ENCODE data around the gene COMTD1. TPM values are rescaled to one million over a fixed set of nuclear protein-coding genes. Genes with fewer than 3 reads are reported as not detected.

Gene COMTD1
- total and polyA plus RNA-seq, 2 of the 8 experiments (the other 6 are each of a cell fraction or from before 2014, with no cell fraction given) = 31.9 to 42.4 TPM

DNA sequence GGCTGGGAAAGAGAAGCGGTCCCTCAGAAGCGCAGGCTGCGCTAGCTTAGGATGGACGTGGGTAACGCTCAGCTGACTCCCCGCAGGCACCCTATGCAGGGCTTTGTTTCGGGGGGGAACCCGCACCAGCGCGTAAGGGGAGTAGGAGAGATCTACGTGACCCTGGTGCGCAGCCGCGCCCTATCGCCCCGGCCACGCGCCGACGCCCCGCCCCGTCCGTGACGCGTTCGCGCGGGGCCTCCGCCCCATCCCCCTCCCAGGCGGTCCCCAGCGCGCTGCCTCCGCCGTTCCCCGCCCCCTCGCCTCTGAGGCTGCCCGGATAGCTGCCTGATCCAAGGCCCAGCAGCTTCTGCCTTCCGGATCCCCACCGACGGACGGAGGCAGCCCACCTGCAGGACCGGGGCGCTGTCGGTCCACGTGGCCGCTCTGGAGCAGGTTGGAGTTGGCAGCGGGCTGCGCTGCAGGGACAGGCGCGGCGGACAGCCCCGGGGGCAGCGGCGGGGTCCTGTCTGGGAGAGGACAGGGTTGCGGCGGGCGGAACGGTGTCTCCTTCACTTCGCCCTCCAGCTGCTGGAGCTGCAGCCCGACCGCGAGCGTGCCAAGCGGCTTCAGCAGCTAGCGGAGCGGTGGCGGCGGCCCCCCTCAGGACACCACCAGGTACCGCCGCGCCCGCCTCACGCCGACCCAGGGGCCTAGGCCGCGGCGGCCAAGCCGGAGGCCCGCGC is 25.3 kb downstream of the COMTD1 start, which contains the start of gene VDAC2 (continued):
- TF ChIP-seq, protein P1, sequence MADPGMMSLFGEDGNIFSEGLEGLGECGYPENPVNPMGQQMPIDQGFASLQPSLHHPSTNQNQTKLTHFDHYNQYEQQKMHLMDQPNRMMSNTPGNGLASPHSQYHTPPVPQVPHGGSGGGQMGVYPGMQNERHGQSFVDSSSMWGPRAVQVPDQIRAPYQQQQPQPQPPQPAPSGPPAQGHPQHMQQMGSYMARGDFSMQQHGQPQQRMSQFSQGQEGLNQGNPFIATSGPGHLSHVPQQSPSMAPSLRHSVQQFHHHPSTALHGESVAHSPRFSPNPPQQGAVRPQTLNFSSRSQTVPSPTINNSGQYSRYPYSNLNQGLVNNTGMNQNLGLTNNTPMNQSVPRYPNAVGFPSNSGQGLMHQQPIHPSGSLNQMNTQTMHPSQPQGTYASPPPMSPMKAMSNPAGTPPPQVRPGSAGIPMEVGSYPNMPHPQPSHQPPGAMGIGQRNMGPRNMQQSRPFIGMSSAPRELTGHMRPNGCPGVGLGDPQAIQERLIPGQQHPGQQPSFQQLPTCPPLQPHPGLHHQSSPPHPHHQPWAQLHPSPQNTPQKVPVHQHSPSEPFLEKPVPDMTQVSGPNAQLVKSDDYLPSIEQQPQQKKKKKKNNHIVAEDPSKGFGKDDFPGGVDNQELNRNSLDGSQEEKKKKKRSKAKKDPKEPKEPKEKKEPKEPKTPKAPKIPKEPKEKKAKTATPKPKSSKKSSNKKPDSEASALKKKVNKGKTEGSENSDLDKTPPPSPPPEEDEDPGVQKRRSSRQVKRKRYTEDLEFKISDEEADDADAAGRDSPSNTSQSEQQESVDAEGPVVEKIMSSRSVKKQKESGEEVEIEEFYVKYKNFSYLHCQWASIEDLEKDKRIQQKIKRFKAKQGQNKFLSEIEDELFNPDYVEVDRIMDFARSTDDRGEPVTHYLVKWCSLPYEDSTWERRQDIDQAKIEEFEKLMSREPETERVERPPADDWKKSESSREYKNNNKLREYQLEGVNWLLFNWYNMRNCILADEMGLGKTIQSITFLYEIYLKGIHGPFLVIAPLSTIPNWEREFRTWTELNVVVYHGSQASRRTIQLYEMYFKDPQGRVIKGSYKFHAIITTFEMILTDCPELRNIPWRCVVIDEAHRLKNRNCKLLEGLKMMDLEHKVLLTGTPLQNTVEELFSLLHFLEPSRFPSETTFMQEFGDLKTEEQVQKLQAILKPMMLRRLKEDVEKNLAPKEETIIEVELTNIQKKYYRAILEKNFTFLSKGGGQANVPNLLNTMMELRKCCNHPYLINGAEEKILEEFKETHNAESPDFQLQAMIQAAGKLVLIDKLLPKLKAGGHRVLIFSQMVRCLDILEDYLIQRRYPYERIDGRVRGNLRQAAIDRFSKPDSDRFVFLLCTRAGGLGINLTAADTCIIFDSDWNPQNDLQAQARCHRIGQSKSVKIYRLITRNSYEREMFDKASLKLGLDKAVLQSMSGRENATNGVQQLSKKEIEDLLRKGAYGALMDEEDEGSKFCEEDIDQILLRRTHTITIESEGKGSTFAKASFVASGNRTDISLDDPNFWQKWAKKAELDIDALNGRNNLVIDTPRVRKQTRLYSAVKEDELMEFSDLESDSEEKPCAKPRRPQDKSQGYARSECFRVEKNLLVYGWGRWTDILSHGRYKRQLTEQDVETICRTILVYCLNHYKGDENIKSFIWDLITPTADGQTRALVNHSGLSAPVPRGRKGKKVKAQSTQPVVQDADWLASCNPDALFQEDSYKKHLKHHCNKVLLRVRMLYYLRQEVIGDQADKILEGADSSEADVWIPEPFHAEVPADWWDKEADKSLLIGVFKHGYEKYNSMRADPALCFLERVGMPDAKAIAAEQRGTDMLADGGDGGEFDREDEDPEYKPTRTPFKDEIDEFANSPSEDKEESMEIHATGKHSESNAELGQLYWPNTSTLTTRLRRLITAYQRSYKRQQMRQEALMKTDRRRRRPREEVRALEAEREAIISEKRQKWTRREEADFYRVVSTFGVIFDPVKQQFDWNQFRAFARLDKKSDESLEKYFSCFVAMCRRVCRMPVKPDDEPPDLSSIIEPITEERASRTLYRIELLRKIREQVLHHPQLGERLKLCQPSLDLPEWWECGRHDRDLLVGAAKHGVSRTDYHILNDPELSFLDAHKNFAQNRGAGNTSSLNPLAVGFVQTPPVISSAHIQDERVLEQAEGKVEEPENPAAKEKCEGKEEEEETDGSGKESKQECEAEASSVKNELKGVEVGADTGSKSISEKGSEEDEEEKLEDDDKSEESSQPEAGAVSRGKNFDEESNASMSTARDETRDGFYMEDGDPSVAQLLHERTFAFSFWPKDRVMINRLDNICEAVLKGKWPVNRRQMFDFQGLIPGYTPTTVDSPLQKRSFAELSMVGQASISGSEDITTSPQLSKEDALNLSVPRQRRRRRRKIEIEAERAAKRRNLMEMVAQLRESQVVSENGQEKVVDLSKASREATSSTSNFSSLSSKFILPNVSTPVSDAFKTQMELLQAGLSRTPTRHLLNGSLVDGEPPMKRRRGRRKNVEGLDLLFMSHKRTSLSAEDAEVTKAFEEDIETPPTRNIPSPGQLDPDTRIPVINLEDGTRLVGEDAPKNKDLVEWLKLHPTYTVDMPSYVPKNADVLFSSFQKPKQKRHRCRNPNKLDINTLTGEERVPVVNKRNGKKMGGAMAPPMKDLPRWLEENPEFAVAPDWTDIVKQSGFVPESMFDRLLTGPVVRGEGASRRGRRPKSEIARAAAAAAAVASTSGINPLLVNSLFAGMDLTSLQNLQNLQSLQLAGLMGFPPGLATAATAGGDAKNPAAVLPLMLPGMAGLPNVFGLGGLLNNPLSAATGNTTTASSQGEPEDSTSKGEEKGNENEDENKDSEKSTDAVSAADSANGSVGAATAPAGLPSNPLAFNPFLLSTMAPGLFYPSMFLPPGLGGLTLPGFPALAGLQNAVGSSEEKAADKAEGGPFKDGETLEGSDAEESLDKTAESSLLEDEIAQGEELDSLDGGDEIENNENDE (IDR thresholded peaks at IDR 0.05; ENCODE audit: insufficient replicate concordance, low read length) = no peak
- peak; percentile 8 to 94; a peak in 1 of 4 replicates for TF ChIP-seq HDAC2 (IDR thresholded peaks at IDR 0.05; ENCODE audit: borderline replicate concordance in 1 of 2, low read depth in 2 of 2, low read length in 2 of 2)
- TF ChIP-seq POLR2A (IDR thresholded peaks at IDR 0.05; ENCODE audit: control extremely low read depth in 1 of 2, low read depth in 2 of 2, low read length in 2 of 2) = peak; percentile 50 to 89
- no peak for TF ChIP-seq NANOG (IDR thresholded peaks at IDR 0.05; ENCODE audit: insufficient read depth, low read depth, low read length, poor library complexity, severe bottlenecking)
- no peak for TF ChIP-seq CEBPB (IDR thresholded peaks at IDR 0.05; ENCODE audit: low read depth, low read length)
- TF ChIP-seq EZH2 (IDR thresholded peaks at IDR 0.05; ENCODE audit: low read depth, low read length, severe bottlenecking) = no peak
- TF ChIP-seq NRF1 (IDR thresholded peaks at IDR 0.05; ENCODE audit: low read depth, low read length) = peak; percentile 26; the same call in 1 of the 2 replicates
- TF ChIP-seq RFX5 (IDR thresholded peaks at IDR 0.05; ENCODE audit: borderline replicate concordance, low read depth, low read length) = no peak
- TF ChIP-seq SIN3A (conservative IDR thresholded peaks at IDR 0.05 in 1 of 2, IDR thresholded peaks at IDR 0.05 in 1 of 2; ENCODE audit: low read depth in 1 of 2, low read length in 2 of 2) = peak in 1 of 2 experiments; percentile 49; a peak in 1 of 4 replicates
